Panc1 (cell line): ENCODE results near the gene ATP8B2. TPM values are rescaled to one million over a fixed set of nuclear protein-coding genes. Genes with fewer than 3 reads are reported as not detected.

ENCODE experiments used
- ATAC-seq: fragments of 200-7000 bp; cut with Tn5 transposase; 2 replicates; pipeline ENCODE4 v1.9.1; 2020; ENCODE audit warnings: mild to moderate bottlenecking, moderate library complexity
- BruUV-seq: library from RNA; stranded (reverse); fragments of 400-500 nt; replicated peaks from 2 replicates; lab custom pipeline; 2021; lab: Mats Ljungman, UMichigan
- CTCF ChIA-PET: fragments of 300-600 bp; sonication (Branson Sonifier 250); formaldehyde crosslinking; loops from one replicate; lab custom pipeline; 2022; ENCODE audit warnings: antibody characterized with exemption; lab: Charles Lee
- POLR2A ChIA-PET: fragments of 300-600 bp; sonication (Branson Sonifier 250); formaldehyde crosslinking; loops from one replicate; lab custom pipeline; 2022; ENCODE audit warnings: antibody characterized with exemption; lab: Charles Lee
- DNase-seq: peaks from one replicate; pipeline ENCODE4 v3.0.0-alpha.2; 2010; ENCODE audit warnings: low read depth, low spot score
- H3K27ac ChIP-seq: 2 replicates; pipeline ENCODE4 v1.5.1; 2011; ENCODE audit warnings: mild to moderate bottlenecking, low read length, inconsistent platforms
- H3K27me3 ChIP-seq: fragments of 200-500 bp; sonication (Bioruptor generic); 2 replicates; pipeline ENCODE4 v1.6.0; 2014; ENCODE audit warnings: low read length, inconsistent platforms; ENCODE audit not compliant: control insufficient read depth, insufficient read depth
- H3K36me3 ChIP-seq: fragments of 200-500 bp; sonication (Bioruptor generic); 2 replicates; pipeline ENCODE4 v1.5.1; 2014; ENCODE audit warnings: inconsistent platforms, mild to moderate bottlenecking, low read length, moderate library complexity; ENCODE audit not compliant: control insufficient read depth, insufficient read depth
- H3K4me1 ChIP-seq: 2 replicates; pipeline ENCODE4 v1.5.1; 2011; ENCODE audit warnings: inconsistent platforms, mild to moderate bottlenecking, low read length, moderate library complexity; ENCODE audit not compliant: control insufficient read depth, insufficient read depth
- H3K4me3 ChIP-seq, 2 experiments: 2 replicates each; pipeline ENCODE4 v1.5.1; 2011 to 2012; ENCODE audit warnings: low read depth in 2 of 2, low read length in 2 of 2, mild to moderate bottlenecking in 2 of 2, inconsistent platforms in 1 of 2, moderate library complexity in 1 of 2
- H3K9me3 ChIP-seq: fragments of 200-500 bp; sonication (Bioruptor generic); 2 replicates; pipeline ENCODE4 v1.5.1; 2014; ENCODE audit warnings: low read depth, mild to moderate bottlenecking, inconsistent platforms, low read length, moderate library complexity; ENCODE audit not compliant: control insufficient read depth, insufficient read depth
- POLR2AphosphoS5 ChIP-seq: IDR thresholded peaks from 2 replicates; pipeline ENCODE4 v1.6.1; 2012; ENCODE audit warnings: mild to moderate bottlenecking, low read depth, low read length, moderate library complexity
- SIN3A ChIP-seq: IDR thresholded peaks from 2 replicates; pipeline ENCODE4 v1.6.1; 2012; ENCODE audit warnings: low read depth, mild to moderate bottlenecking, low read length, moderate library complexity, borderline replicate concordance; ENCODE audit not compliant: insufficient read depth
- TCF7L2 ChIP-seq: IDR thresholded peaks from 2 replicates; pipeline ENCODE4 v1.6.1; 2011; ENCODE audit warnings: mild to moderate bottlenecking, low read depth, low read length, inconsistent platforms
- in situ Hi-C: cut with HindIII; loops from 2 replicates; pipeline ENCODE4 v1.10.0; 2016; ENCODE audit warnings: low sequenced_read_pairs, low pct_unique_long_range_greater_than_20kb
- intact Hi-C: fragments of 100-400 bp; cut with micrococcal nuclease; formaldehyde crosslinking; loops from one replicate; pipeline ENCODE4 v1.10.0; 2022; ENCODE audit not compliant: unreplicated experiment
- total RNA-seq: library from RNA; stranded (reverse); gene quantifications from one replicate; pipeline ENCODE4 v1.2.1, GENCODE V29; 2021; ENCODE audit not compliant: unreplicated experiment
- TF ChIP-seq, protein P1 (sequence below), 2 experiments: IDR thresholded peaks; 2 replicates each; pipeline ENCODE4 v1.6.1; 2011 to 2012; ENCODE audit warnings: low read depth in 2 of 2, control low read depth in 1 of 2, low read length in 1 of 2, mild to moderate bottlenecking in 1 of 2, moderate library complexity in 1 of 2; ENCODE audit not compliant: insufficient read depth in 1 of 2
- TF ChIP-seq, protein P2 (sequence below): fragments of 450-650 bp; IDR thresholded peaks from 2 replicates; pipeline ENCODE4 v1.5.1; 2017; ENCODE audit warnings: mild to moderate bottlenecking

Gene ATP8B2
- total RNA-seq, 1 experiment from 2014 or later = 14.7 TPM

DNA sequence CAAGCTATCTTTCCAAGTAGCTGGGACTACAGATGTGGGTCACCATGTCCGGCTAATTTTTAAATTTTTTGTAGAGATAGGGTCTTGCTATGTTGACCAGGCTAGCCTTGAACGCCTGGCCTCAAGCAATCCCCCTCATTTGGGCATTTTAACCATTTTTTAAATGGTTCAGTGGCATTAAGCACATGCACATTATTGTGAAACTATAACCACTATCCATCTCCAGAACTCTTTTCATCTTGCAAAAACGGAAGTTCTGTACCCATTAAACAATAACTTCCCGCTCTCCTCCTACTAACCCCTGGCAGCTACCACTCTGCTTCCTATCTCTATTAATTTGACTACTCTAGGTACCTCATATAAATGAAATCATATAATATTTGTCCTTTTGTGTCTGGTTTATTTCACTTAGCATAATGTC, 75.1 kb downstream of the ATP8B2 start:
- no peak overlapping the region for H3K4me3 ChIP-seq
- TF ChIP-seq, protein P1, sequence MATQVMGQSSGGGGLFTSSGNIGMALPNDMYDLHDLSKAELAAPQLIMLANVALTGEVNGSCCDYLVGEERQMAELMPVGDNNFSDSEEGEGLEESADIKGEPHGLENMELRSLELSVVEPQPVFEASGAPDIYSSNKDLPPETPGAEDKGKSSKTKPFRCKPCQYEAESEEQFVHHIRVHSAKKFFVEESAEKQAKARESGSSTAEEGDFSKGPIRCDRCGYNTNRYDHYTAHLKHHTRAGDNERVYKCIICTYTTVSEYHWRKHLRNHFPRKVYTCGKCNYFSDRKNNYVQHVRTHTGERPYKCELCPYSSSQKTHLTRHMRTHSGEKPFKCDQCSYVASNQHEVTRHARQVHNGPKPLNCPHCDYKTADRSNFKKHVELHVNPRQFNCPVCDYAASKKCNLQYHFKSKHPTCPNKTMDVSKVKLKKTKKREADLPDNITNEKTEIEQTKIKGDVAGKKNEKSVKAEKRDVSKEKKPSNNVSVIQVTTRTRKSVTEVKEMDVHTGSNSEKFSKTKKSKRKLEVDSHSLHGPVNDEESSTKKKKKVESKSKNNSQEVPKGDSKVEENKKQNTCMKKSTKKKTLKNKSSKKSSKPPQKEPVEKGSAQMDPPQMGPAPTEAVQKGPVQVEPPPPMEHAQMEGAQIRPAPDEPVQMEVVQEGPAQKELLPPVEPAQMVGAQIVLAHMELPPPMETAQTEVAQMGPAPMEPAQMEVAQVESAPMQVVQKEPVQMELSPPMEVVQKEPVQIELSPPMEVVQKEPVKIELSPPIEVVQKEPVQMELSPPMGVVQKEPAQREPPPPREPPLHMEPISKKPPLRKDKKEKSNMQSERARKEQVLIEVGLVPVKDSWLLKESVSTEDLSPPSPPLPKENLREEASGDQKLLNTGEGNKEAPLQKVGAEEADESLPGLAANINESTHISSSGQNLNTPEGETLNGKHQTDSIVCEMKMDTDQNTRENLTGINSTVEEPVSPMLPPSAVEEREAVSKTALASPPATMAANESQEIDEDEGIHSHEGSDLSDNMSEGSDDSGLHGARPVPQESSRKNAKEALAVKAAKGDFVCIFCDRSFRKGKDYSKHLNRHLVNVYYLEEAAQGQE (IDR thresholded peaks at IDR 0.05; ENCODE audit: insufficient read depth in 1 of 2, low read depth in 2 of 2, low read length in 1 of 2) = no peak
- TF ChIP-seq, protein P2, sequence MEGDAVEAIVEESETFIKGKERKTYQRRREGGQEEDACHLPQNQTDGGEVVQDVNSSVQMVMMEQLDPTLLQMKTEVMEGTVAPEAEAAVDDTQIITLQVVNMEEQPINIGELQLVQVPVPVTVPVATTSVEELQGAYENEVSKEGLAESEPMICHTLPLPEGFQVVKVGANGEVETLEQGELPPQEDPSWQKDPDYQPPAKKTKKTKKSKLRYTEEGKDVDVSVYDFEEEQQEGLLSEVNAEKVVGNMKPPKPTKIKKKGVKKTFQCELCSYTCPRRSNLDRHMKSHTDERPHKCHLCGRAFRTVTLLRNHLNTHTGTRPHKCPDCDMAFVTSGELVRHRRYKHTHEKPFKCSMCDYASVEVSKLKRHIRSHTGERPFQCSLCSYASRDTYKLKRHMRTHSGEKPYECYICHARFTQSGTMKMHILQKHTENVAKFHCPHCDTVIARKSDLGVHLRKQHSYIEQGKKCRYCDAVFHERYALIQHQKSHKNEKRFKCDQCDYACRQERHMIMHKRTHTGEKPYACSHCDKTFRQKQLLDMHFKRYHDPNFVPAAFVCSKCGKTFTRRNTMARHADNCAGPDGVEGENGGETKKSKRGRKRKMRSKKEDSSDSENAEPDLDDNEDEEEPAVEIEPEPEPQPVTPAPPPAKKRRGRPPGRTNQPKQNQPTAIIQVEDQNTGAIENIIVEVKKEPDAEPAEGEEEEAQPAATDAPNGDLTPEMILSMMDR = no peak
- TF ChIP-seq TCF7L2 (no peak), SIN3A (no peak), POLR2AphosphoS5 (no peak)
- H3K36me3 ChIP-seq = no peaks in the 10 kb centered on the region
- BruUV-seq = no TSS peak
- ATAC-seq (no peak), DNase-seq (no peak)
- H3K4me1 ChIP-seq = no peaks in the 10 kb centered on the region; the same call in 1 of the 2 replicates
- no peaks in the 10 kb centered on the region for H3K9me3 ChIP-seq
- in situ Hi-C loops (no loop called here), intact Hi-C loops (no loop called here)
- ChIA-PET CTCF (no interaction called here), POLR2A (no interaction called here)
- no peaks in the 10 kb centered on the region for H3K27me3 ChIP-seq
- no peak overlapping the region for H3K27ac ChIP-seq

Other genes with a start within 250 kb of the ATP8B2 start
- 0.05 TPM for gene NUP210L, start 170.5 kb upstream of the ATP8B2 start, total RNA-seq
- gene TPM3, start 133.4 kb upstream of the ATP8B2 start, total RNA-seq = 545 TPM
- not detected for gene CFAP141, start 119.2 kb upstream of the ATP8B2 start, total RNA-seq
- 227 TPM for gene UBAP2L, start 104.6 kb upstream of the ATP8B2 start, total RNA-seq
- gene HAX1, start 52.9 kb upstream of the ATP8B2 start, total RNA-seq = 110 TPM
- gene AQP10, start 4.4 kb upstream of the ATP8B2 start, total RNA-seq = not detected
- 12.2 TPM for gene IL6R, start 79.8 kb downstream of the ATP8B2 start, total RNA-seq
- not detected for gene TDRD10, start 176.7 kb downstream of the ATP8B2 start, total RNA-seq
- gene SHE, start 176.9 kb downstream of the ATP8B2 start, total RNA-seq = 0.03 TPM
- gene UBE2Q1, start 233.1 kb downstream of the ATP8B2 start, total RNA-seq = 96.0 TPM
- gene CHRNB2, start 242.3 kb downstream of the ATP8B2 start, total RNA-seq = 0.21 TPM